Hindlimb muscle (tissue), 1 donor: Measurements from ENCODE around the gene ZBP1. TPM values are rescaled to one million over a fixed set of nuclear protein-coding genes. Genes with fewer than 3 reads are reported as not detected.

ENCODE experiments used
- DNase-seq: peaks from one replicate; pipeline ENCODE4 v3.0.0-alpha.2; 2013
- polyA plus RNA-seq: library from polyadenylated mRNA; unstranded; fragments of 120-200 nt; gene quantifications from one replicate; pipeline ENCODE4 v1.2.1, GENCODE V29; 2013; ENCODE audit not compliant: insufficient read length

The ZBP1 gene
- polyA plus RNA-seq, 1 donor, result not detected

GRCh38 chr20:57584768-57585461, 35.3 kb downstream of the ZBP1 start:
- DNase-seq, result no peak

DNA sequence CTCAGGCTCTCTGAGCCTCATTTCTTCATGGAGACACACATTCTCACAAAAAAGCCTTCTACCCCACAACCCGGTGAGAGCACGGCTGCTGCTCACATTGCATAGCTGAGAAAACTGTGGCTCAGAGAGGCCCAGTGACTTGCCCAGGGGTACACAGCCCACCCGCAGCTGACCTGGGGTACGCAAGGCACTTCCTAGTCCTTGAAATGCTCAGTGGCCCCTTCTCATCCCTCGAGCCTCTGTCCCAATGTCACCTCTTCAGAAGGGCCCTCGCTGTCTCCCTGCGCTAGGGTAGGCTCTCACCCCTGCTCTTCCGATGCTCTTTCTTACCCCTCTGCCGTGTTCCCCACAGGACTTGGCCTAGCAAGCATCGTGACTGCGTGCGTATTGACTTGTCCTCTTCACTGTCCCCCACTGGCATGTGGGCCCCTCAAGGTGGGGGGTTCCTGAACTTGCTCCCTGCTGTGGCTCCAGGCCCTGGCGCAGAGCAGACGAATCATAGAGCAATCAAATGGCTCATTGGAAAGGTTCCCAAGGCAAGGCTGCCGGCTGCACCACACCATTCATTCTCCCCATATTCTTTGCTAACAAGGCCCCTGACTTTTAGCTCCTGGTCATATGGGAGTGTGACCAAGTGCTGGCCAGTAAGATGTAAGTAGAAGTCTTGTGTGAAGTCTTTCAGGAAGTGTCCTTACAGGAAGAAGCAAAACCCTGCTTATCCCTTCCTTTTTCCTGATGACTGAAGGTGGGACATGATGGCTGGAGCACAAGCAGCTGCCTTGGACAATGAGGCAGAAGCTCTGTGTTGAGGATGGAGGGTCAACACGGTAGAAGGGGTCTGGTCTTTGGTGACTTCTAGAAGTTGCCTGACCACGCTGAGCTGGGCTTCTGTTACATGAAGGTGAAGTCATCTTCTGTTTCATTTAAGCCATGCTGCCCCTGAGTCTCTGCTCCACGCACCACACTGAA, 36.7 kb downstream of the ZBP1 start:
- DNase-seq, result no peak

DNA sequence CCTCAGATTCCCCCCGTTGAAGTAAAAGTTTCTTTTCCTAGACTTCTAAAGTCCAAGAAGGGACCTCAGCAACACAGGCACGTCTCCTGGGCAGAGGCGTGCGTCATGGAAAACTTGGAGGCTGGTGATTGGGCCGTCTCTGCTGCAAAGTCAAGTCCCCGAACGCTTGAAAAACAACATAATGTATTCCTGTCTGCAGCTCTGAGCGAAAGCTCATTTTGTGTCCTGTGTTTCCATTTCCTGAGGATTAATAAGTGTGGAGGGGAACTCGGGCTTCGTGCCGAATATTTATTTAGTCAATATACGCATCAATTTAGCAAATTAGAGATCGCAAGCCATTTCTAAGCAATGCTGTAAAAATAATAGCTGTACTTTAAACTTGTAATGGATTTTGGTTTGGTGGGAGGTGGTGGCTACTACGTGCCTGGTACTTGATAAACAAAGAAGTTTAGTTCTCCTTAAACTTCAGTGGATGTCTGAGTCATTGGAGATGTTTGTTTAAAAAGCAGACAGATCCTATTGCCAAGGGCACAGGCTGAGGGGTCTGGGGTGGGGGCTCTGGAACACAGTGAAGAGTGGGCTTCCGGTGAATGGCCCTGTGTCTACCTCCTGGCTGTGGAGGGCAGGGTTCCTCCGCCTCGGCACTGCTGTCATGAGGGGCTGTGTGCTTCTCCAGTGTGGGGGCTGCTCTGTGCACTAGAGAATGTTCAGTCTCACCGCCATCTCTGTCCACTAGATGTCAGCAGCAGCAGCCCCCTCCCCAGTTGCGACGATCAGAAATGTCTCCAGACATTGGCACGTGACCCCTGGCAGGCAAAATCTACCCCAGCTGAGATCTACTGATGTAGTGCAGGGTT, 37.6 kb downstream of the ZBP1 start:
- peak; percentile 81 for DNase-seq

DNA sequence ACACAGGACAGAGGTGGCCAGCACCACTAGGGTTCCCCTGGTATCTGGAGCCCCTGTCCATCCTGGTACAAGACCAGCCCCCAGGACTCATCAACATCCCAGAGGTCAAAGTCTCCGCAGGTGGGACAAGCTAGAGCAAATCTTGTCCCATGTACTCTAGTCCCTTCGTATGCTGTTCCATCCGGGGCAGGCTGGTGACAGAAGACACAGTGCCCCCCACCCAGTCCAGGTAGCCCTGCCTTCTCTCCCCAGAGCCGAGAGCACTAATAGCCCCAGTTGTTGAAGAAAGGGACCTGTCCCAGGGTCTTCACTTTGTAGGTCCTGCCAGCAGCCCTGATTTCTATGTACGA, 38.2 kb downstream of the ZBP1 start:
- no peak for DNase-seq

GRCh38 chr20:57581202-57582028, 38.8 kb downstream of the ZBP1 start:
- no peak for DNase-seq

DNA sequence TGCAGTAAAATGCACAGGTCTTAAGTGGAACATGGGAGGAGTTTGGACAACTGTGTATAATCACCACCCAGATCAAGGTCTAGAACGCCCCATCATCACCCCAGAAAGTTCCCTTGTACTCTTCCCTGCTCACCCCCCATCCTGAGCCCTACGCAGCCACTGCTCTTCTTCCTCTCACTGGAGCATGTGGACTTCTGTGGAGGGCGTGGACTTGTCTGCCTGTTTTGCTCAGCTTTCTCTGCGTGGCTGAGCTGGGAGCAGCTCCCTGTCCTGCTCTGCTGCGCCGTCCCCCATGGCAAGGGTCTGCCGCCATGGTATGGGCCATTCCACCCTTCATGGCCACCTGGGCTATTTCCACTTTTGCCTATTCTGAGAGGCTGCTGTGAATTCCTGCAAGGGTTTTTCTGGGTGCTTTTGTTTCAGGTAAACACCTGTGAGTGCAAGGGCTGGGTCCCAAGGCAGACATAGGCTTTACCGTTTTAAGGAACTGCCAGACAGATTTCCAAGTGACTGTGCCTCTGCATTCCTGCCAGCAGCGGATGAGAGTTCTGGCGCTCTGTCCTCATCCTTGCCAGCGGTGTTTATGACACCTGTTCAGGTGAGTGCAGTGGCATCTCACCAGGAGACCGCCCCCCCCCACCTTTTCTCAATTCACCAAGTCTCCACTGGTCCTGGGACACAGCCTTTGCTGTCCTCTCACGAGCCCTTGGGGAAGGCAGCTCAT, 39.6 kb downstream of the ZBP1 start:
- no peak for DNase-seq

- DNase-seq, result no peak
Observed at GRCh38 chr20:57579898-57580447, 40.3 kb downstream of the ZBP1 start.

- DNase-seq, result no peak
Observed at GRCh38 chr20:57579331-57579897, 40.8 kb downstream of the ZBP1 start.

GRCh38 chr20:57578476-57579165, 41.6 kb downstream of the ZBP1 start:
- DNase-seq, result no peak

DNA sequence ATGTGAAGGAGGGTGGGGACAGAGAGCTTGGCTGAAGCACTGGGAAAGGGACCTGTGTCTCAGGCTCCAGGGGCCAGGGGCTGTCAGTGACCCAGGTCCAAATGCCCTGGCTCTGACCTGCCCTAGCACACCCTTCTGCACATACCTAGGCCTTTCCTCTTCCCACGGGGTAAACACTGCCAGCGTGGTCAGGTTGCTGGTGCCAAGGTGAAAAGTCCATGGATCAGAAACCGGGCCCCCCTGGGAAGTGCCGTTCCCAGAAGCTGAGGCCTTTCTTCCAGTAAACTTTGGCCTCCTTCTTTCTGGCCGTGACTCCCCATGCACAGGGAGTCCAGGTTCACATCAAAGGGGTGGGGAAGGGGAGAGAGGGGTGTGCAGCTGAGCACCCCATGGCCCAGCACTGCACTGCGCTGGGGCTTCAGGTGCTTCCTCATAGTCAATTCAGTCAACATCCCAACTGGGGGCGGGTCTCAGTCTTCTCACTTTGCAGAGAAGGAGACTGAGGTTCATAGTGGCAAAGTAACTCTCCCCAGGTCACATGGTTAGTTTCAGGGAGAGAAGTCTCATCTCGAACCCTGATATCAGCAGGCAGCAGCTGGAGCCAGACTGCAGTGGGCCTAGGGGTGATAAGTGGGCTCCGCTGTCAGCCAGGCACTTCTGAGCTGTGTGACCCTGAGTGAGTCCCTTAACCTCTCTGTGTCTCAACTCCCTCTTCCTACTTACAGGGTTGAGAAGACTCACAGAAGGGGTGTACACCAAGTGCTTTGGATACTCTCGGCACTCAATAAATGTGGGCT, 42.3 kb downstream of the ZBP1 start:
- no peak for DNase-seq

DNA sequence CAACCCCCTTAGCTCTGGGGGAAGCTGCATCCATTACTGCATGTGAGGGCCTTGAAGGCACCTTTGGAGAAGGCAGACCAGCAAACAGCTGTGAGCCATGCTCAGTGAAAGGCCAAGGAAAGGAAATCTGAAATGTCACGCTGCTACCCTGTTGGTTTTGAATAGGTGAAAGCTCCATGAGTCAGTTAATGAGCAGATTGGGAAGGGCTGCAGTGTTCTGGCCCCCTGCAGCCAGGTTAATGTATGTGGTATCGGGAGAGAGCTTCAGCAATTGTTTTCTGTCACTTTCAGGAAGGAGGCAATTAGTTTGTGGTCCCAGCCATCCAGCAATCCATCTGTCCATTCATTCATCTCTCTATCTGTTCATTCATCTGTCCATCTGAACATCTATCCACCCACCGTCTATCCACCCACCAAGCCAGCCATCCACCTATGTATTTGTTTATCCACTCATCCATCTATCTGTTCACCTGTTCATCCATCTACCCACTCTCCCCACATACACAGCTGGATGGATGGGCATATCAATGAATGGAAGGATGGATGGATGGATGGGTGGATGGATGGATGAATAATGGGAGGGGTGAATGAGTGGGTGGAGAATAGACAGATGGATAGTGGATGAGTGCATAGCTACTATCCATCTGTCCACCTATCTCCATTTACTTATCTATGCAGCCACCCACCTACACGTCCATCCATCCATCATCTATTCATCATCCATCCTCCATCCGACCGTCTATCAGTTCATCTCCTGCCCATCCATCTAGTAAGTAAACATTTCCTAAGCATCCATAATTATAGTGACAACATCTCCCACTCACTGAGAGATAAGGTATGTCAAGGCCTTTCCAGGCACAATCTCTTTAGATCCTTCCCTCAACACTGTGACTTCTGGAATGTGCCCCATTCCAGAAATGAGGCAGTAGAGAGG, 43.3 kb downstream of the ZBP1 start:
- DNase-seq, result no peak

- no peak for DNase-seq
Observed at GRCh38 chr20:57576002-57576401, 44.2 kb downstream of the ZBP1 start.

DNA sequence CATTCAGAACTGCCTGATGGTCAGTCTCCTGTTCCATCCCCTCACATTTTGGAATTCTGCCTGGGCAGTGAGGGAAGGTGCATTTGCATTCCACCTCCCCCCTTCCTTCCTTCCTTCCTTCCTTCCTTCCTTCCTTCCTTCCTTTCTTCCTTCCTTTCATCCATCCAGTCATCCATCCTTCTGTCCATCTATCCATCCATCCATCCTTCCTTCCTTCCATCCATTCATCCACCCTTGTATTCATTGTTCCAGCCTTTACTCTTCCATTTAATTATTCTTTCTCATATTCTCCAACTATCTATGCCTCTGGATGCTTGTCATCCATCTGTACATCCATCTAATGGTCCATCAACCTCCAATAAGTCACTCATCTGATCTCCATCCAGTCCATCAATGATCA, 45.3 kb downstream of the ZBP1 start:
- DNase-seq, result no peak

DNA sequence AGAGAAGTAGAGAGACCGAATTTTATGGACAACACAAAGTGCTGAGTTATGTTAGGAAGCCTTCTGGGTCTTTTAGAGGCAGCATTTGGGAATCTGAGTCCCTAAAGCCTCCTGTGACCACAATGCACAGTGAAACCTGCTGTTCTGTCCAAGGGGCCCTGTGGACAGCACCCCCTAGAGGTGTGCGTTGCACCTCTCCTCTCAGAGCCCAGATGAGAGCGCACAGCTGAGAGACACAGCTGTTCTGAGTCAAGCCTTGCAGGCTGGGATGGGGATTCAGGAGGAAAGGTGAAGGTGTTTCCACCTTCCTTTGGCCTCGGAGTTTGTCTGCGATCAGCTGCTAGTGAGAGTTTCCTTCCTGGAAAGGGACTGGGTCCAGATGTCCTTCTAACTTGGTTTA, 46.3 kb downstream of the ZBP1 start:
- no peak for DNase-seq

- DNase-seq, result no peak
Observed at GRCh38 chr20:57573242-57573641, 47.0 kb downstream of the ZBP1 start.

DNA sequence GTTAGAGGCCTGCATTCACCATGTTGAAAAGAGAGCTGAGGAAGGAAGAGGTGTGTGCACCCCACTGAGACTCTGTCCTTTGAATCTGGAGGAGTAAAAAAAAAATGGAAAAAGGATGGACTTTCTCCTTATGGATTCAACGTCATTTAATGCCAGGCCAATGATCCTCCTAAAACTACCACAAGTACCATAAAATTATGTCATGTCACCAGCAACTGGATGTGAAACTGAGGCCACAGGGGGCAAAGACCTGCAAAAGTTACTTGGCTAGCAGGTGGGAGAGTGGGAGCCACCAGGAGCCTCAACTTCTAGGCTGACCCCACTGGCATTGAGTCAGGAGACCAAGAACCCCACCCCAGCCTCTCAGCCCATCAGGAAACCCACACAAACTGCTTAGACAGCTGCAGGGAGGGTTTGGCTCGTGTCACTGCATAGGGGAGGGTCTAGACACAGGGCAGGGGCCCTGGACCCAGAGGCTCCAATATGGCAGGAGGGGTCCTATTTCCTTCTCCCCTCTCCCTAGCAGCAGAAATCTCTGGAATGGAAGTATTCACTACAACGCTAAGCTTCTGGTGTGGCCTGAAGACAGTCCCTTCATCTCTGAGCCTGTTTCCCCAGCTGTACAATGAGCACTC, 48.3 kb downstream of the ZBP1 start:
- DNase-seq, result no peak

DNA sequence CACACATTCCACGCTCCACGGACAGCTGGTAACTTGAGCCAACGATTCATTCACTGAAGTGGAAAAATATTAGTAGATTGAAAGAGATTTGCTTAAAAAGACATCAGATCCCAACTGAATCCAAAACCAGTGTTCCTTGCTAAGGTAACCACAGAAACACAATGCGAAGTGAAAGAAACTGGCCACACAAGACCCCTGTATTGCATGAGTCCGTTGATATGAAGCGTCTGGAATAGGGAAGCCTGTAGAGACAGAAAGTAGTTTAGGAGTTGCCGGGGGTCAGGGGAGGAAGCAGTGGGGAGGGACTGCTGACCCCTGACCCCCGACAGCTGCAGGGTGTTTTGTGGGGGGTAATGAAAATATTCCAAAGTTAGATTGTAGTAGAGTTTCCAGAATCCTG, 49.3 kb downstream of the ZBP1 start:
- no peak for DNase-seq
